RPMI7951 (cell line): ENCODE data around the gene HSPA6. TPM values are rescaled to one million over a fixed set of nuclear protein-coding genes. Genes with fewer than 3 reads are reported as not detected.
"Not testable (repeated sequence)": the region's sequence is repeated elsewhere in the genome, so short reads cannot be mapped to it uniquely, and the experiment has no call there.

ENCODE experiments used
- DNase-seq: peaks from one replicate; pipeline ENCODE4 v3.0.0-alpha.2; 2012; ENCODE audit warnings: low read depth
- total RNA-seq: library from RNA; depleted of rRNA; stranded (reverse); fragments of >200 nt; shearing (Covaris generic); gene quantifications from 2 replicates; pipeline ENCODE4 v1.2.3, GENCODE V29; 2014; rRNA removed

Gene HSPA6
- 0.12 TPM in 1 of 2 replicates, not detected in the other for total RNA-seq

- peak; percentile 69 for DNase-seq
Observed at GRCh38 chr1:161523817-161524741, at the start of gene HSPA6. Gene HSPA6 (plus strand): TSS chr1:161524540. CDS start chr1:161524659, 119 bp downstream.

GRCh38 chr1:161477711-161478110 is 46.6 kb upstream of the HSPA6 start:
- not testable (repeated sequence) for DNase-seq

- no peak for DNase-seq
Observed at GRCh38 chr1:161478985-161479384, 45.4 kb upstream of the HSPA6 start.

- no peak for DNase-seq
Observed at GRCh38 chr1:161480381-161481035, 43.8 kb upstream of the HSPA6 start.

GRCh38 chr1:161481624-161482392 is 42.5 kb upstream of the HSPA6 start:
- no peak for DNase-seq

- DNase-seq: no peak
Observed at GRCh38 chr1:161482610-161483009, 41.7 kb upstream of the HSPA6 start.

GRCh38 chr1:161483361-161483760 is 41.0 kb upstream of the HSPA6 start:
- DNase-seq: no peak

GRCh38 chr1:161484613-161485012 is 39.7 kb upstream of the HSPA6 start:
- no peak for DNase-seq

- DNase-seq: peak; percentile 75
Observed at GRCh38 chr1:161486806-161487741, 37.3 kb upstream of the HSPA6 start.

GRCh38 chr1:161491472-161491871 is 32.9 kb upstream of the HSPA6 start:
- no peak for DNase-seq

- peak; percentile 20 for DNase-seq
Observed at GRCh38 chr1:161492827-161493226, 31.5 kb upstream of the HSPA6 start.

GRCh38 chr1:161494091-161494735 is 30.1 kb upstream of the HSPA6 start:
- peak; percentile 53 for DNase-seq

- DNase-seq: no peak
Observed at GRCh38 chr1:161495490-161495889, 28.9 kb upstream of the HSPA6 start.

GRCh38 chr1:161497961-161498360 is 26.4 kb upstream of the HSPA6 start:
- no peak for DNase-seq

GRCh38 chr1:161498646-161499045 is 25.7 kb upstream of the HSPA6 start:
- peak; percentile 52 for DNase-seq

- DNase-seq: no peak
Observed at GRCh38 chr1:161499099-161500039, 25.0 kb upstream of the HSPA6 start.

- DNase-seq: no peak
Observed at GRCh38 chr1:161501234-161501633, 23.1 kb upstream of the HSPA6 start.

GRCh38 chr1:161502181-161502580 is 22.2 kb upstream of the HSPA6 start:
- no peak for DNase-seq
